Transverse colon (tissue), 4 donors: Measurements from ENCODE around the gene CDKL2. TPM values are rescaled to one million over a fixed set of nuclear protein-coding genes. Genes with fewer than 3 reads are reported as not detected.

Experiments used
- DNase-seq: peaks from one replicate; pipeline ENCODE4 v3.0.0-alpha.2; 2019
- H3K27ac ChIP-seq, 4 donors: fragments of 200-600 bp; sonication (generic); 2 replicates each; pipeline ENCODE4 v1.5.1; 2016 to 2018; ENCODE audit warnings: inconsistent platforms in 4 of 4
- H3K27me3 ChIP-seq: fragments of 200-600 bp; sonication (generic); 2 replicates; pipeline ENCODE4 v1.5.1; 2017; ENCODE audit warnings: inconsistent platforms
- H3K36me3 ChIP-seq, 4 donors: fragments of 200-600 bp; sonication (generic); 2 replicates each; pipeline ENCODE4 v1.5.1; 2017 to 2019; ENCODE audit warnings: inconsistent platforms in 4 of 4
- H3K4me1 ChIP-seq, 4 donors: fragments of 200-600 bp; sonication (generic); 2 replicates each; pipeline ENCODE4 v1.5.1; 2017 to 2020; ENCODE audit warnings: inconsistent platforms in 4 of 4
- H3K4me3 ChIP-seq, 4 donors: fragments of 200-600 bp; sonication (generic); 1 replicate in 1 of 4; 2 replicates in 3 of 4; pipeline versions ENCODE4 v1.5.1 to v1.6.1; 2017 to 2019; ENCODE audit warnings: inconsistent platforms in 4 of 4
- H3K9me3 ChIP-seq, 2 donors: fragments of 200-600 bp; sonication (generic); 2 replicates each; pipeline ENCODE4 v1.5.1; 2017 to 2019; ENCODE audit warnings: inconsistent platforms in 2 of 2
- EP300 ChIP-seq: sonication (generic); formaldehyde crosslinking; IDR thresholded peaks from one replicate; pipeline ENCODE4 v1.6.1; 2017; ENCODE audit warnings: antibody characterized with exemption, low read depth
- POLR2A ChIP-seq: fragments of 450-650 bp; IDR thresholded peaks from one replicate; pipeline ENCODE4 v1.6.1; 2016; ENCODE audit warnings: antibody characterized with exemption, mild to moderate bottlenecking, moderate library complexity
- POLR2AphosphoS5 ChIP-seq, 3 donors: sonication (generic); formaldehyde crosslinking; IDR thresholded peaks; one replicate each; pipeline ENCODE4 v1.6.1; 2016; ENCODE audit warnings: antibody characterized with exemption in 3 of 3
- WGBS, 2 donors: methylation state at CpG; one replicate each; pipeline ENCODE4 v1.1.5; 2018; ENCODE audit warnings: low coverage in 1 of 2; 5-methylcytosine and 5-hydroxymethylcytosine counted together
- in situ Hi-C, 4 donors: fragments of 200-750 bp; cut with MboI; loops; one replicate each; pipeline versions ENCODE4 v1.15.0 to v1.15.1; 2017; ENCODE audit warnings: low sequenced_read_pairs in 3 of 4, low pct_ligation_motif_present in 1 of 4, low pct_unique_long_range_greater_than_20kb in 1 of 4
- intact Hi-C: fragments of 100-400 bp; cut with DNase I; formaldehyde crosslinking; loops from one replicate; pipeline ENCODE4 v1.15.1; 2023; ENCODE audit warnings: low total_unique reads
- small RNA-seq, 4 donors: library from RNA; depleted of rRNA; stranded (forward); fragments of <200 nt; gene quantifications; one replicate each; pipeline ENCODE3, GENCODE V24; 2016
- total RNA-seq, 4 donors: library from RNA; depleted of rRNA; stranded (reverse); fragments of >200 nt; gene quantifications; one replicate each; pipeline ENCODE4 v1.1.0, GENCODE V29; 2016
- TF ChIP-seq, protein P1 (sequence below), 5 experiments: fragments of 200-600 bp in 3 of 5; fragments of 450-650 bp in 2 of 5; sonication (generic) in 3 of 5; IDR thresholded peaks; 1 replicate in 2 of 5; 2 replicates in 3 of 5; pipeline ENCODE4 v1.5.1; 2016 to 2017; ENCODE audit warnings: antibody characterized with exemption in 5 of 5, inconsistent platforms in 3 of 5, mild to moderate bottlenecking in 2 of 5, moderate library complexity in 1 of 5

CDKL2 gene
- total RNA-seq, 4 donors from 2014 or later = 0.79 to 7.6 (median 1.2) TPM; not detected in 1

DNA sequence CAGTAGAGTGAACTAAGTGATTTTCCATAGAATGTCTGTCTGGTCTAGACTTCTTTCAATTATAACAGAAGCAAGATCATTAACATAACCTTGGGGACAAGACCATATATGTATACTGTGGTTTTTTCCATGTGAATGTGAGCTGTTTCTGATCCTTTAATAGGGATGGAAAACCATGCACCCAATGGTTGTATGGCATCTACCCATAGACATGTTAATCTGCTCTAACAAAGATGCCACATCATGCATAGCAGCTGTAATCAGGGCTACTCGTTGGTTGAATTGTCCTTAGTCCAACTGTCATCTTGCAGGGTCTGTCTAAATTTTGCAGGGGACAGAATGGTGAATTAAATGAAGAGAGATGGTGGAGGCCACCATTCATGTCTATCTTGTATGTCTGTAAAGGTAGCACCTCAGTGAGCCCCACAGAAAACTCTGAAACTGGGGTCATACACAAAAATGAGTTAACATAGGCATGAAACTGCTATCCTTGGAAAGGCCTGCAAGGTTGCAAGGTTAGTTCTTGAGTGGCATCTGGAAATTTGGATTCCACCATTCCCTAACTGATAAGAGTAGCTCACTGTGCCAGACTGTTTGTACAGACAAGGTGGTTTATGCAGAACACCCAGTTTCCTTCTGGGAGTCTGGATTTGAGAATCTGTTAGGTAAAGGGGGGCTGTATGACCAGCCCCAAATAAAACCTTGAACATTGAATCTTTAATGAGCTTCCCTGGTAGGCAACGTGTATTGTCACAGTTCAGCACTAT is 99.6 kb downstream of the CDKL2 start:
- Histone ChIP-seq H3K36me3 (peaks cover 0 to 45% (median 21%) of the 10 kb centered on the region in 4 donors), H3K27ac (no peak overlapping the region), H3K27me3 (no peaks in the 10 kb centered on the region), H3K9me3 (no peaks in the 10 kb centered on the region), H3K4me1 (no peaks in the 10 kb centered on the region), H3K4me3 (no peak overlapping the region)
- 98 to 100% methylated on average over 2 of the region's 2 CpGs for WGBS, 2 donors
- intact Hi-C loops = no loop called here
- TF ChIP-seq POLR2A (no peak), POLR2AphosphoS5 (IDR thresholded peaks at IDR 0.05) (no peak), EP300 (no peak)
- TF ChIP-seq, protein P1, sequence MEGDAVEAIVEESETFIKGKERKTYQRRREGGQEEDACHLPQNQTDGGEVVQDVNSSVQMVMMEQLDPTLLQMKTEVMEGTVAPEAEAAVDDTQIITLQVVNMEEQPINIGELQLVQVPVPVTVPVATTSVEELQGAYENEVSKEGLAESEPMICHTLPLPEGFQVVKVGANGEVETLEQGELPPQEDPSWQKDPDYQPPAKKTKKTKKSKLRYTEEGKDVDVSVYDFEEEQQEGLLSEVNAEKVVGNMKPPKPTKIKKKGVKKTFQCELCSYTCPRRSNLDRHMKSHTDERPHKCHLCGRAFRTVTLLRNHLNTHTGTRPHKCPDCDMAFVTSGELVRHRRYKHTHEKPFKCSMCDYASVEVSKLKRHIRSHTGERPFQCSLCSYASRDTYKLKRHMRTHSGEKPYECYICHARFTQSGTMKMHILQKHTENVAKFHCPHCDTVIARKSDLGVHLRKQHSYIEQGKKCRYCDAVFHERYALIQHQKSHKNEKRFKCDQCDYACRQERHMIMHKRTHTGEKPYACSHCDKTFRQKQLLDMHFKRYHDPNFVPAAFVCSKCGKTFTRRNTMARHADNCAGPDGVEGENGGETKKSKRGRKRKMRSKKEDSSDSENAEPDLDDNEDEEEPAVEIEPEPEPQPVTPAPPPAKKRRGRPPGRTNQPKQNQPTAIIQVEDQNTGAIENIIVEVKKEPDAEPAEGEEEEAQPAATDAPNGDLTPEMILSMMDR (IDR thresholded peaks at IDR 0.05) = no peak
- DNase-seq = no peak
- in situ Hi-C loops = no loop called here

Small RNAs within 50 kb of the gene (small RNA-seq; reads per million reads assigned to genes)
- gene RF00019 = 0 reads per million in 4 donors

Other genes with a start within 250 kb of the CDKL2 start
- gene RCHY1, start 116.1 kb downstream of the CDKL2 start, total RNA-seq = 10 to 100 TPM in 3 of 4 donors, 1 to 10 TPM in 1; 5.2 to 34.8 (median 22.4) TPM
- gene THAP6, start 116.1 kb downstream of the CDKL2 start, total RNA-seq = 10 to 100 TPM; 16.8 to 39.6 (median 27.6) TPM
- gene ODAPH, start 74.5 kb downstream of the CDKL2 start, total RNA-seq = not detected
- gene G3BP2, start 42.9 kb upstream of the CDKL2 start, total RNA-seq = 100 to 1,000 TPM in 2 of 4 donors, 10 to 100 TPM in 2; 50.7 to 110 (median 88.0) TPM
- gene USO1, start 94.0 kb upstream of the CDKL2 start, total RNA-seq = 100 to 1,000 TPM in 1 of 4 donors, 10 to 100 TPM in 3; 24.3 to 110 (median 61.0) TPM